Small intestine (tissue), 7 donors: ENCODE results near the gene TMEM108. TPM values are rescaled to one million over a fixed set of nuclear protein-coding genes. Genes with fewer than 3 reads are reported as not detected.

Experiments
- DNase-seq, 2 donors: peaks; one replicate each; pipeline versions ENCODE4 v3.0.0 to v3.0.0-alpha.2; 2013
- FAIRE-seq: peaks from 2 replicates; lab custom pipeline; 2012; peaks lifted over from hg19 to GRCh38; lab: Jason Lieb, UNC
- H3K27ac ChIP-seq, 3 donors: one replicate each; pipeline ENCODE4 v1.5.1; 2013; ENCODE audit warnings: low read length in 2 of 3, mild to moderate bottlenecking in 2 of 3, control low read depth in 1 of 3, inconsistent platforms in 1 of 3, low read depth in 1 of 3, moderate library complexity in 1 of 3
- H3K27me3 ChIP-seq, 3 donors: one replicate each; pipeline ENCODE4 v1.6.1; 2013; ENCODE audit warnings: low read length in 3 of 3, inconsistent platforms in 1 of 3; ENCODE audit not compliant: control insufficient read depth in 3 of 3, insufficient read depth in 3 of 3
- H3K36me3 ChIP-seq, 3 donors: one replicate each; pipeline ENCODE4 v1.6.1; 2013; ENCODE audit warnings: low read length in 3 of 3, inconsistent platforms in 1 of 3, low read depth in 1 of 3, mild to moderate bottlenecking in 1 of 3, moderate library complexity in 1 of 3; ENCODE audit not compliant: control insufficient read depth in 3 of 3, insufficient read depth in 2 of 3
- H3K4me1 ChIP-seq, 3 donors: one replicate each; pipeline ENCODE4 v1.6.1; 2013; ENCODE audit warnings: low read length in 2 of 3, inconsistent platforms in 1 of 3, low read depth in 1 of 3, mild to moderate bottlenecking in 1 of 3, moderate library complexity in 1 of 3; ENCODE audit not compliant: control insufficient read depth in 3 of 3, insufficient read depth in 2 of 3
- H3K4me3 ChIP-seq, 3 donors: one replicate each; pipeline ENCODE4 v1.5.1; 2013; ENCODE audit warnings: low read length in 3 of 3, control low read depth in 1 of 3, inconsistent platforms in 1 of 3, low read depth in 1 of 3, mild to moderate bottlenecking in 1 of 3, moderate library complexity in 1 of 3
- H3K9me3 ChIP-seq, 2 donors: one replicate each; pipeline ENCODE4 v1.6.1; 2013; ENCODE audit warnings: low read depth in 1 of 2, low read length in 1 of 2; ENCODE audit not compliant: control insufficient read depth in 2 of 2, insufficient read depth in 1 of 2
- WGBS, 3 donors: extraction: QIAGEN DNeasy Blood & Tissue Kit; methylation state at CpG; one replicate each; pipeline ENCODE4 v1.1.7; 2013; 5-methylcytosine and 5-hydroxymethylcytosine counted together
- polyA plus RNA-seq, 4 donors: library from polyadenylated mRNA; stranded (reverse) in 3 of 4; unstranded in 1 of 4; fragments of 200-250 nt in 3 of 4; fragments of 120-200 nt in 1 of 4; gene quantifications; one replicate each; pipeline versions ENCODE4 v1.2.1 to v1.2.3, GENCODE V29; 2013
- donor health status: healthy with polysubstance abuse.
- donor health status: control.
- donor health status: control.
- donor health status: Bipolar disorder and iron deficiency.
- donor health status: healthy.

Gene TMEM108
- polyA plus RNA-seq, 4 donors = 0.41 to 0.94 TPM; not detected in 2

DNA sequence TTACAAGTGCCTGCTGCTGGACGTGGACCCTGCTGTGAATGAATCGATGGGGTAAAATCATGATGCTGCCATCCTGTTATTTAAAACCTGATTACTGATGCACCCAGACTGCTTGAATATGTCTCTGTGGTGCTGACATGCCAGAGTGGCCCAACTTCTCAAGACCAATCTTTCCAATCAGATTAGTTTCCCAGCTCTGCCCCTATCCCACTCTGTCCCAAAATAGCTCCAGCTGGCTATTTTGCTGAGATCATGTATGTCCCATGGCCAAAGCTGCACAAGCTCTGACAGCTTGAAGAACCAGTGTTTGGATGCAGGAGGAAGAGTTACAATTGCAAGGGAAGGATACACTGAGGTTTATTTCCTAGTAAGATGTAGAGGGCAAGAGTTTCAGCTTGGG, 153.6 kb downstream of the TMEM108 start:
- DNase-seq (no peak), FAIRE-seq (no peak)
- H3K9me3 ChIP-seq = no peaks in the 10 kb centered on the region
- H3K27ac ChIP-seq = no peak overlapping the region
- H3K4me1 ChIP-seq = no peaks in the 10 kb centered on the region
- H3K4me3 ChIP-seq = no peak overlapping the region
- no peaks in the 10 kb centered on the region for H3K36me3 ChIP-seq
- no peaks in the 10 kb centered on the region for H3K27me3 ChIP-seq
- WGBS, 3 donors = 77 to 83% (median 81%) methylated on average over 2 of the region's 2 CpGs

DNA sequence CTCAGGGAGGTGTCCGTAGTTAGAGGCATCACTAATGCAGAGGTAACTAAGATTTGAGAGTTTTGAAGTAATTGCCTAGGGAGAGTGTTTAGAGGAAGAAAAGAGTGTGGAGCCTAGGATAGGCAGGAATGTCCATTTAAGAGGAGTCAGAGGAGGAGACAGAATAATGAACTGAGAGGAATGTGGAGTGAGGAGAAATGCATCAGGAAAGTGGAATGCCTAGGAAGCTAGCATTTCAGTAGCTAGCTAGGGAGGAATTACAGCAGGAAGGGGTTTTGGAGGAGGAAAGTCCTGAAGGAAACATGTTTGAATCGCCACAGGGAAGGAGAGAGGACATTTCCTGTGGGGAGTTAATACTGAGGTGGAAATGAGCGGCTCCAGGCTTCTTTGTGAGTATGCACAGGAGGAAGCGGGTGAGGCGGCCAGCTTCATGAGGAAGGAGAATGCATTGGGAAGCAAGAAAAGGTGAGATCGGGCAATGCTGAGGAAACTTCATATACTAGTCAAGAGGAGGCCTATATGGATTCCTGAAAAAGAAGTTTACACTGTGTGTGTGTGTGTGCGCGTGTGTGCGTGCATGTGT, 154.3 kb downstream of the TMEM108 start:
- Histone ChIP-seq H3K27me3 (no peaks in the 10 kb centered on the region), H3K27ac (no peak overlapping the region), H3K36me3 (no peaks in the 10 kb centered on the region), H3K4me3 (no peak overlapping the region), H3K9me3 (no peaks in the 10 kb centered on the region), H3K4me1 (no peaks in the 10 kb centered on the region)
- 69 to 78% (median 74%) methylated on average over 9 of the region's 9 CpGs for WGBS, 3 donors
- DNase-seq (no peak), FAIRE-seq (no peak)

DNA sequence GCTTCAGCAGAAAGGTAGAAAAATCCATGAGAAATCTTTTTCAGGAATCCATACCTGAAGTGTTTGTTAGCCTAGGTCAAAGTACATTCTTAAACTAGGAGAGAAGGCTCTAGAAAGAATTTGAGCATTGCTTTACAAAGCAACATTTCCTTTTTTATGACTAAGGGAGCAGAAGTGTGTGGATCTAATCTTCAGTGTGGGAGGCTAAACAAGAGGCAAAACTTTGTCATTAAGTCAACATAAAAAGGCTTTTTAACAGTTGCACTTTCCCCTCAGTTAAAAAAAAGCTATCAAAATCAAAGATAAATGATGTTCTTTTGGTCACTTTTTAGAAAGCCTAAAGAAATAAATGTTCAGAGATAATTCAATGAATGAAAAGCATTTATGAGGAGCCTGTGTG, 154.8 kb downstream of the TMEM108 start:
- Histone ChIP-seq H3K4me1 (no peaks in the 10 kb centered on the region), H3K27me3 (no peaks in the 10 kb centered on the region), H3K27ac (no peak overlapping the region), H3K36me3 (no peaks in the 10 kb centered on the region), H3K9me3 (no peaks in the 10 kb centered on the region), H3K4me3 (no peak overlapping the region)
- DNase-seq = no peak
- no peak for FAIRE-seq

DNA sequence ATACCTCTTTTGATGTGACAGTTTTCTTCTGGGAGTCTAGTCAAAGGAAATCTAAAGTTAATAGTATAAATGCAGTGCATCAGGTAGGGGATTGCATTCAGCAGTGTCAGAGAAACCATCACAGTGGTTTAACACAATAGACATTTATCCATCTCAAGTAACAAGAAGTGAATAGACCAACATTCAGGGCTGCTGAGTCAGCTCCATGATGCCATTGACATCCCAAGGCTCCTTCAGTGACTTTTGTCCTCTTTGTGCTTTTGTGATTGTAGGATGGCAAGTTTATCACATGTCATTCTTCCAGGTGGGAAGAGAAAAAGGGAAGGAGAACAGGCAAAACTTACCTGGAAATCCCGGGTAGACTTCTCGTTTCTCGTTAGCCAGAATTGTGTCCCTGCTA, 158.3 kb downstream of the TMEM108 start:
- 86 to 95% (median 91%) methylated on average over 3 of the region's 3 CpGs for WGBS, 3 donors
- no peak for FAIRE-seq
- Histone ChIP-seq H3K9me3 (peaks cover 0 to 3% of the 10 kb centered on the region in 2 donors), H3K36me3 (no peaks in the 10 kb centered on the region), H3K27me3 (no peaks in the 10 kb centered on the region), H3K27ac (no peak overlapping the region), H3K4me1 (no peaks in the 10 kb centered on the region), H3K4me3 (no peak overlapping the region)
- no peak for DNase-seq

DNA sequence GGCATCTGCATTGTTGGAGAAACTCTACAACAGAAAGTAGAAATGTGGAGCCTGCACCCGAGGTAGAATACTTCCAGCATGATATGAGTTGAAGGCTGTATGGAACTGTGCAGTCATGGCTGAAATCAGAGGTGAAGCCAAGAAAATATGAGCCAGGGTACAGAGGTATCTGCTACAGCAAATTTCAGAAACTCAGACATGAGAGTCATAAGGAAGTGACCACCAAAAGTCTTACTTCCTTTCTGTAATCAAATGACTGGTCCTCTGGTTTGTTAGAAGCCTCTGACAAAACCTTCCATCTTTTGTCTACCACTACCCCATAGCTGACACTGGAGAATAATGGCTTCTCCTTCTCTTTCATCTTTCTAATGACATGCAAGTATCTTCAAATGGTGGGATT, 159.4 kb downstream of the TMEM108 start:
- Histone ChIP-seq H3K9me3 (peaks cover 0 to 3% of the 10 kb centered on the region in 2 donors), H3K27me3 (no peaks in the 10 kb centered on the region), H3K36me3 (no peaks in the 10 kb centered on the region), H3K4me3 (no peak overlapping the region), H3K27ac (no peak overlapping the region), H3K4me1 (no peaks in the 10 kb centered on the region)
- 59 to 82% (median 73%) methylated on average over 1 of the region's 1 CpG for WGBS, 3 donors
- DNase-seq = no peak
- FAIRE-seq = no peak

DNA sequence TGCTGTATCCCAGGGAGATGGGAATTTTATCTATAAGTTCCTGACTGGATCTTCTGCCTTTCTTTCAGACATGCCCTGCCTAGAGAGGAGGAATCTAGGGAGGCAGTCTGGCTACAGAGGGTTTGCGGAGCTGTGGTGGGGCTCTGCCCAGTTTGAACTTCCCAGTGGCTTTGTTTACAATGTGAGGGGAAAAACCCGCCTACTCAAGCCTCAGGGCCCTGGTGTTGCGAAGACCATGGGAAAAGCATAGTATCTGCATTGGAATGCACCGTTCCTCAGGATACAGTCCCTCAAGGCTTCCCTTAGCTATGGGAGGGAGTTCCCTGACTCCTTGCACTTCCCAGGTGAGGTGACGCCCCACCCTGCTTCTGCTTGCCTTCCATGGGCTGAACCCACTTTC, 168.7 kb downstream of the TMEM108 start:
- H3K36me3 ChIP-seq = no peaks in the 10 kb centered on the region
- H3K4me3 ChIP-seq = no peak overlapping the region
- DNase-seq (no peak), FAIRE-seq (no peak)
- H3K9me3 ChIP-seq = no peaks in the 10 kb centered on the region
- no peaks in the 10 kb centered on the region for H3K4me1 ChIP-seq
- H3K27me3 ChIP-seq = no peaks in the 10 kb centered on the region
- no peak overlapping the region for H3K27ac ChIP-seq
- WGBS, 3 donors = 35 to 63% (median 46%) methylated on average over 5 of the region's 5 CpGs

DNA sequence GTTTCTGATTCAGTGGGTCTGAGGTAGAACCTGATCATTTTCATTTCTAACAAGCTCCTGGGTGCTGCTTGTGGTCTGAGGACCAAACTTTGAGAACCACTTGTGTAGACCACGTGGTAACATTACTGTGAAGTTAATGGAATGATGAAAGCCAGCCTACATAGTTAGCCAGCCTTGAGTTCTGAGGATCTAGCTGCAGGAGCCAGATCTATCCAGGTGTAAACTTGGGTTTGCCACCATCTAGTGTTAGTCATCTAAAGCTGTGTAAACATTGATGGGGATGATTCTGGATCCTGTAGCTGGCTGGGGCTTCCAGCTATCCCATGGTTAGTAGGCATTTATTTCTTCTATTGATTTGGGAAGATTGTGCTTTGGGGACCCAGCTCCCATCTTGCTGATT, 170.0 kb downstream of the TMEM108 start:
- Histone ChIP-seq H3K9me3 (no peaks in the 10 kb centered on the region), H3K27ac (no peak overlapping the region), H3K36me3 (no peaks in the 10 kb centered on the region), H3K4me1 (no peaks in the 10 kb centered on the region), H3K27me3 (no peaks in the 10 kb centered on the region), H3K4me3 (no peak overlapping the region)
- no peak for DNase-seq
- FAIRE-seq = no peak
- 42 to 80% (median 48%) methylated on average over 1 of the region's 1 CpG for WGBS, 3 donors

DNA sequence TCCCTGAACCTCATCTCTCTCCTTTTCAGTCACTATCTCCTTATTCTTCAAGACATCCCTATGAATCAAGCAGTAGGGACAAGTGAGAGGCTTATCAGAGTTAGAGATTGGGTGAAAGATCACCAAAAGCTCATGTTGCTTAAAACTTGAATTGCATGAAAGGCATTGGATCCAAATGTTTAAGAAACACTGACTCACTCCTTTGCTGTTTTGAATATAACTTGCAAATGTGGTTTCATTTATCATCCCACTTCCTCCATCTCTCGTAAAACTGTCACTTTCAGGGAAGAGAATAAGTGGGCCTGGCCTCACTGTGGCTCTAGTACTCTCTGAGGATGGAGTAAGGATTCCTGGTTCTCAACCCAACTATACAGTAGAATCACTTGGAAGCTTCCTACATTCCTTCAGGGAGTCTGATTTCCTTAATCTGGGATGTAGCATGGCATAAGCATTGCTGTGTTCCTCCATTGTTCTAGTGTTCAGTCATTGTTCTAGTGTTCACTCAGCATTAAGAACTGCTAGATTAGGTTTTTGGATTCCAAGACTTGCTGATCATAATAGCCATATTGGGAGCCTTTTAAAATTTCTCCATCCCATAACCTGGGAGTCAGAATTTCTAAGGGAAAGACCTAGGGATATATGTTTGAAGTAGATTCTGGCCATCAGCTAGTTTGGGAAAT, 171.8 kb downstream of the TMEM108 start:
- Histone ChIP-seq H3K4me1 (no peaks in the 10 kb centered on the region), H3K36me3 (no peaks in the 10 kb centered on the region), H3K4me3 (no peak overlapping the region), H3K27me3 (no peaks in the 10 kb centered on the region), H3K27ac (no peak overlapping the region), H3K9me3 (no peaks in the 10 kb centered on the region)
- DNase-seq = no peak
- no peak for FAIRE-seq
- 52 to 68% (median 61%) methylated on average over 1 of the region's 1 CpG for WGBS, 3 donors

DNA sequence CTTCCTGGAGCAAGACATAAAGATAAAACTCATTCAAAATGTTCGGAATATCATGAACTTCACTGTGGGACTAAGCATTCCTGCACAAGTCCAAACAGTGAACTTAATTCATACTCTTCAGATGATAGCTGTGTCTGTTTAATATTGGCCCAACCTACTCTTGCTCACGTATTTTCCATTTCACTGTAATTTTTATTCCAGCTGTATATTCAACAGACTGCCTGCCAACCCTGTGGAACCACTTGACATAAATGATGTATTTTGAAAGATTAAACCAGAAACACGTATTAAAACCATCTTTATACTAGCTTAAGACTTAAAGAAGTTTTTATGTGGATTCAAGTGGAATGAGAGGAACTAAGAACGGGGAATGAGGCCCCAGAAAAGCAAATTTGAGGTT, 172.5 kb downstream of the TMEM108 start:
- H3K36me3 ChIP-seq = no peaks in the 10 kb centered on the region
- H3K4me3 ChIP-seq = no peak overlapping the region
- H3K27me3 ChIP-seq = no peaks in the 10 kb centered on the region
- no peaks in the 10 kb centered on the region for H3K4me1 ChIP-seq
- no peaks in the 10 kb centered on the region for H3K9me3 ChIP-seq
- no peak overlapping the region for H3K27ac ChIP-seq
- FAIRE-seq (no peak), DNase-seq (no peak)
- WGBS, 3 donors = 59 to 70% (median 60%) methylated on average over 4 of the region's 4 CpGs
